GM19324 (cell line): ENCODE measurements around the gene SLC22A17.
"Not testable (repeated sequence)": the region's sequence is repeated elsewhere in the genome, so short reads cannot be mapped to it uniquely, and the experiment has no call there.

ENCODE experiments used
- ATAC-seq: cut with Tn5 transposase; IDR thresholded peaks from one replicate; pipeline ENCODE4 v1.9.1; 2021; ENCODE audit warnings: mild to moderate bottlenecking, moderate library complexity; ENCODE audit not compliant: unreplicated experiment, low FRiP score

The SLC22A17 gene

GRCh38 chr14:23352506-23353432 lies at the start of gene SLC22A17:
SLC22A17 (minus strand) TSS chr14:23352887.
- ATAC-seq: no peak

GRCh38 chr14:23401291-23401690 lies 48.6 kb upstream of the SLC22A17 start:
- ATAC-seq: no peak

GRCh38 chr14:23400496-23401149 lies 47.9 kb upstream of the SLC22A17 start:
- not testable (repeated sequence) for ATAC-seq

GRCh38 chr14:23399591-23399990 lies 46.9 kb upstream of the SLC22A17 start:
- no peak for ATAC-seq

GRCh38 chr14:23399136-23399535 lies 46.4 kb upstream of the SLC22A17 start:
- no peak for ATAC-seq

- ATAC-seq: no peak
Observed at GRCh38 chr14:23398348-23398747, 45.7 kb upstream of the SLC22A17 start.

GRCh38 chr14:23396781-23397407 lies 44.2 kb upstream of the SLC22A17 start:
- ATAC-seq: no peak

- ATAC-seq: no peak
Observed at GRCh38 chr14:23396126-23396525, 43.4 kb upstream of the SLC22A17 start.

- ATAC-seq: no peak
Observed at GRCh38 chr14:23392613-23393012, 39.9 kb upstream of the SLC22A17 start.

- ATAC-seq: not testable (repeated sequence)
Observed at GRCh38 chr14:23389871-23390270, 37.2 kb upstream of the SLC22A17 start.

GRCh38 chr14:23389396-23389795 lies 36.7 kb upstream of the SLC22A17 start:
- no peak for ATAC-seq

- ATAC-seq: no peak
Observed at GRCh38 chr14:23388996-23389395, 36.3 kb upstream of the SLC22A17 start.

GRCh38 chr14:23387916-23388882 lies 35.5 kb upstream of the SLC22A17 start:
- no peak for ATAC-seq

GRCh38 chr14:23386999-23387398 lies 34.3 kb upstream of the SLC22A17 start:
- ATAC-seq: no peak

GRCh38 chr14:23386266-23386657 lies 33.6 kb upstream of the SLC22A17 start:
- ATAC-seq: not testable (repeated sequence)

GRCh38 chr14:23385642-23386265 lies 33.1 kb upstream of the SLC22A17 start:
- no peak for ATAC-seq

GRCh38 chr14:23385244-23385641 lies 32.6 kb upstream of the SLC22A17 start:
- no peak for ATAC-seq

- ATAC-seq: no peak
Observed at GRCh38 chr14:23384364-23385080, 31.8 kb upstream of the SLC22A17 start.
